Measurements from ENCODE around the gene NCAM1.

DNA sequence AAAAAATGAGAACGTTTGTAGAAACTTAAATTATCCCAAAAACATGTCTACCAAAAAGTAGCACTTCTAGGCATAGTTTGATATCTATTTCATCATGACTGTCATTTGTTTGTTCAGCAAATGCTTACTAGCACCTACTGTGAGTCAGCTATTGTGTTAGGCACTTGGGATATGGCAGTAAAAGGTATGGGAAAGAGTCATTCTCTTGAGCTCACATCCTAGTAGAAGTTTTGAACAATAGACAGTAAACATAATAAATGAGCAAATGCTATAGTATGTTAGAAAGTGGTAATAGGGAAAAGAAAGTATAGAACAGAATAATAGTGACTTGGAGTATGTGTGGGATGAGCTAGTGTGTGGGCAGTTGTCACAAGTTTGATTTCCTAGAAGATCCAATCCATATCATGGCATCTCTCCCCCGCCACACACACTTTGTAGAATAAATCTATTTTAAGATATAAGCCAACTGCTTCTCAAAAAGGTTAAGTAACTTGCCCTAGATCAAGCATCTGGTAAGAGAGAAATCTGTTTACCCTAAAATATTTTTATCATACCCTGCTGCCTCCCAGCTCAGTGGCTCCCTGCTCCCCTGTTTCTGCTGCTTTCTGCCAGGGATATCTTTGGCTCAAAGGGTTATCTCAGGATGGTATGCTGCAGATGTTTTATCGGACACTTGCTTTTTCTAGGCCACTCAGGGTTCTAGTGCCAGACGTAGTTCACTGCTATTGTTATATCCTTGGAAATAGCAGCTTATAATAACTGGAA lies 129.7 kb downstream of the NCAM1 start:
- TF ChIP-seq ZNF112 (tag by site-specific recombination; IDR thresholded peaks at IDR 0.05) (no peak), PRDM1 (tag by site-specific recombination; IDR thresholded peaks at IDR 0.05) (peak; percentile 53; the same call in 1 of the 2 replicates), ZNF23 (tag by site-specific recombination; IDR thresholded peaks at IDR 0.05; ENCODE audit: borderline replicate concordance) (no peak), ZNF624 (tag by site-specific recombination; IDR thresholded peaks at IDR 0.05) (no peak), PATZ1 (tag by site-specific recombination; IDR thresholded peaks at IDR 0.05) (no peak), ZNF449 (tag by site-specific recombination; IDR thresholded peaks at IDR 0.05) (no peak), ZBTB26 (tag by site-specific recombination; optimal IDR thresholded peaks at IDR 0.05) (no peak), ZEB2 (tag by site-specific recombination; IDR thresholded peaks at IDR 0.05) (no peak), ZSCAN18 (tag by site-specific recombination; IDR thresholded peaks at IDR 0.05) (no peak), REST (tag by site-specific recombination; IDR thresholded peaks at IDR 0.05) (no peak)
- TF ChIP-seq, protein P1, sequence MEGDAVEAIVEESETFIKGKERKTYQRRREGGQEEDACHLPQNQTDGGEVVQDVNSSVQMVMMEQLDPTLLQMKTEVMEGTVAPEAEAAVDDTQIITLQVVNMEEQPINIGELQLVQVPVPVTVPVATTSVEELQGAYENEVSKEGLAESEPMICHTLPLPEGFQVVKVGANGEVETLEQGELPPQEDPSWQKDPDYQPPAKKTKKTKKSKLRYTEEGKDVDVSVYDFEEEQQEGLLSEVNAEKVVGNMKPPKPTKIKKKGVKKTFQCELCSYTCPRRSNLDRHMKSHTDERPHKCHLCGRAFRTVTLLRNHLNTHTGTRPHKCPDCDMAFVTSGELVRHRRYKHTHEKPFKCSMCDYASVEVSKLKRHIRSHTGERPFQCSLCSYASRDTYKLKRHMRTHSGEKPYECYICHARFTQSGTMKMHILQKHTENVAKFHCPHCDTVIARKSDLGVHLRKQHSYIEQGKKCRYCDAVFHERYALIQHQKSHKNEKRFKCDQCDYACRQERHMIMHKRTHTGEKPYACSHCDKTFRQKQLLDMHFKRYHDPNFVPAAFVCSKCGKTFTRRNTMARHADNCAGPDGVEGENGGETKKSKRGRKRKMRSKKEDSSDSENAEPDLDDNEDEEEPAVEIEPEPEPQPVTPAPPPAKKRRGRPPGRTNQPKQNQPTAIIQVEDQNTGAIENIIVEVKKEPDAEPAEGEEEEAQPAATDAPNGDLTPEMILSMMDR (tag by site-specific recombination; IDR thresholded peaks at IDR 0.05), result no peak
- TF ChIP-seq, protein P2, sequence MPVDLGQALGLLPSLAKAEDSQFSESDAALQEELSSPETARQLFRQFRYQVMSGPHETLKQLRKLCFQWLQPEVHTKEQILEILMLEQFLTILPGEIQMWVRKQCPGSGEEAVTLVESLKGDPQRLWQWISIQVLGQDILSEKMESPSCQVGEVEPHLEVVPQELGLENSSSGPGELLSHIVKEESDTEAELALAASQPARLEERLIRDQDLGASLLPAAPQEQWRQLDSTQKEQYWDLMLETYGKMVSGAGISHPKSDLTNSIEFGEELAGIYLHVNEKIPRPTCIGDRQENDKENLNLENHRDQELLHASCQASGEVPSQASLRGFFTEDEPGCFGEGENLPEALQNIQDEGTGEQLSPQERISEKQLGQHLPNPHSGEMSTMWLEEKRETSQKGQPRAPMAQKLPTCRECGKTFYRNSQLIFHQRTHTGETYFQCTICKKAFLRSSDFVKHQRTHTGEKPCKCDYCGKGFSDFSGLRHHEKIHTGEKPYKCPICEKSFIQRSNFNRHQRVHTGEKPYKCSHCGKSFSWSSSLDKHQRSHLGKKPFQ (tag by site-specific recombination; IDR thresholded peaks at IDR 0.05), result no peak

Data from HEK293 (cell line).